Measurements from ENCODE around the gene SLC24A2. TPM values are rescaled to one million over a fixed set of nuclear protein-coding genes. Genes with fewer than 3 reads are reported as not detected.
"Not testable (repeated sequence)": the region's sequence is repeated elsewhere in the genome, so short reads cannot be mapped to it uniquely, and the experiment has no call there.

SLC24A2 gene
- not detected in 2 replicates for total RNA-seq

DNA sequence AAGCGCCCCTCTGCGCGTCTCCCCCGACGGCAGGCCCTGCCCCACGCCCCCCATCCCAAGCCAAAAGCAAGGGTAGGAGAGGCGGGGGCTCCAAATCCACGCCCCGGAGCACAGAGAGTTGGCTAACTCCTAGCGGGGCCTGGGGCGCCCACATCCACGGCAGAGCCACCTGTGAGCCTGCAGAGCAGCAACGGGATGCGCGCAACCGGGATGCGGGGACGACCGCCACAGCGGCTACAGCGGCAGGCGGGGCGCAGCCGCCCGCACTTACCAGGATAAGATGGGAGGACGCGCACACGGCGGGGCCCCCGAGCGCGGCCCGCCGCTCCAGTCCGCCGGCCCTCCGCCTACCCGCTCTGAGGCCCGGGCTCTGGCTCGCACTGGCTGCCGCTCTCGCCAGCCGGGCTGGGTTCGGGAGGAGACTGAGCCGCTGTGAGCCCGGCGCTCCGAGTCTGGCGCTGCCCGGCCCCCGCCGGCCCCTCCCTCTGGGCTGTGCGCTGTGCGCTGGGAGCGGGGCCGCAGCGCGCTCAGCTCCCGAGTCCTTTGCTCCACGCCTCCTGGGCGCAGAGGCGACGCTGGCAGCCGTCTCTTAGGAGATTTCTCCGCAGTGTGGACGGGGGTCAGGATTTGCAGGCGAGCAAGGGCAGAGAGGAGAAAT, at the start of gene SLC24A2:
Gene SLC24A2 (minus strand): TSS at position 424 of the 658 bp plus-strand sequence.
- no peak for DNase-seq

DNA sequence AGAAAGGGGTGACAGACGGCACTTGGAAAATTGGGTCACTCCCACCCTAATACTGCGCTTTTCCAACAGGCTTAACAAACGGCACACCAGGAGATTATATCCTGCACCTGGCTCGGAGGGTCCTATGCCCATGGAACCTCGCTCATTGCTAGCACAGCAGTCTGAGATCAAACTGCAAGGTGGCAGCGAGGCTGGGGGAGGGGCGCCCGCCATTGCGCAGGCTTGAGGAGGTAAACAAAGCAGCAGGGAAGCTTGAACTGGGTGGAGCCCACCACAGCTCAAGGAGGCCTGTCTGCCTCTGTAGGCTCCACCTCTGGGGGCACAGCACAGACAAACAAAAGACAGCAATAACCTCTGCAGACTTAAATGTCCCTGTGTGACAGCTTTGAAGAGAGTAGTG, 44.5 kb upstream of the SLC24A2 start:
- not testable (repeated sequence) for DNase-seq

GRCh38 chr9:19830796-19831195, 42.0 kb upstream of the SLC24A2 start:
- DNase-seq, result no peak

DNA sequence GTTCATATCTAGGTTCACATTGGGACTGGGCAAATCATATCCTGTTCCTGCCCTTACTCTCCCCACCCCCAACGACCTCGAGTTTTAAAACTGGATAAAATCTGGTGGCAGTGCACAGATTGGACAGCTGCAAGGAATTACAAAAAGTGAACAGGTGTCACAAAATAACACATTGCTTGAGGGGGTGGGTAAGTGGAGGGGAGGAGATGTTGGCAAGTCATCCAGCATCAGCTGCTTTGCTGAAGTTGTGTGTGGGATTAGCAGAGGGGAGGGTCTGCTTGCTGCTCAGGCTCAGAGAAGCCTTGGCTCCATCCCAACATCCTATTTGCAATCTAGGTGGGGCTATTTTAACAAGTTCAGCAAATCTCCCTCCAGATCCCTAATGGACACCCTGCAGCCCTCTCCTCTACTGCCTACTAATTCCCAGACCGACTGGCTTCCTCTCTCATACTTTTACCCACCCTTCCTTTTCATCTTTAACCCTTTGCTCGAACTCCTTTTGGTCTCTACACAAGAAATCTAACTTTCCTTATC, 39.8 kb upstream of the SLC24A2 start:
- no peak for DNase-seq

- DNase-seq, result no peak
These were observed 27.9 kb upstream of the SLC24A2 start for GRCh38 chr9:19816769-19817168.

DNA sequence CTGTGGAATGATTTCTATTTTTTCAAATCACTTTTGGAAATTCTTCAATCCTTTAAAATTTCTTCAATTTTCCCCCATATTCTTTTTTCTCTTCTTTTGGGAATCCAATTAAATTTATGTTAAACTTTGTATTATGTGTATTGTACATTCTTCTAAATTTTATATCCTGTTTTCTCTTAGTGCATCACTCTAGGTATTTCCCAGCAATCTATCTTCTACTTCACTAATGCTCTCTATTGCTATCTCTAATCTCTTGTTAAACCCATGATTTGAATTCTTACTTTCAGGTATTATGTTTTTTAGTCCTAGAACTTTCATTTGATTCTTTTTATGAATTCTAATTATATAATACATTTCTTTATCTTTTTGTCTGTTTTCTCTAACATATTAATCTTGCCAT, 23.4 kb upstream of the SLC24A2 start:
- no peak for DNase-seq

DNA sequence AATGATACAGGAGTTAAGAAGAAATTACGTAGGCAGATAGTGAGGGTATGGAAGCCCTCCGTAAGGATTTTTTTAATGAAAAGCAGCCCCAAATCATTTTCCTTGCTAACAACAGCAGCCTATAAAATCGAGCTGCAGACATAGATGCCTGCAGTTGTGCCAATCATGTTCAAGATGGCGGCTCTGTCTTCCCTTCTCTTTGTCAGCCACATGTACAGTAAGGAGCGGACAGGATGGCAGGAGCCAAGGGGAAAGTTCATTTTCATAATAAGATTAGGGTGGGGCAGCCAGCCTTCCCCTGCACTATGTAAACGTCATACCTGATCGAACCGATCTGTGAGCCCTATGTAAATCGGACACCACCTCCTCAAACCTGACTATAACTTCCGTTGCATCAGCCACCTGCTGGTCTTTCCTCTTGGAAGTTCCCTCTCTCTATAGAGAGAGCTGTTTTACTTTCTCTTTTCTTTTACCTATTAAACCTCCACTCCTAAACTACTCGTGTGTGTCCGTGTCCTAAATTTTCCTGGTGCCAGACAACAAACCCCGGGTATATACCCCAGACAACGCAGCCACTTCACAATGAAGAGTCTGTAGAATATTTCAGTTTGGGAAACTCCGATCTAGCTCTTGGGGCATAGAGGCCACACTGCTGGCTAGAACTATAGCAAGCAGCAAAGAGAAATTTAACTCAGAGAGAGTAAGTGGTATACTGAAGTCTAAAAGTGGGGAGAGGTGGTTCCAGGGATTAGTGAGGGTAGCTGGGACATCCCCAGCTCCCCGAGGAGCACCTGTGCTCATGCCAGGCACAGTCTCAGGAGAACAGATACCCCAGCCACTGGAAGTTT, 20.8 kb upstream of the SLC24A2 start:
- no peak for DNase-seq

DNA sequence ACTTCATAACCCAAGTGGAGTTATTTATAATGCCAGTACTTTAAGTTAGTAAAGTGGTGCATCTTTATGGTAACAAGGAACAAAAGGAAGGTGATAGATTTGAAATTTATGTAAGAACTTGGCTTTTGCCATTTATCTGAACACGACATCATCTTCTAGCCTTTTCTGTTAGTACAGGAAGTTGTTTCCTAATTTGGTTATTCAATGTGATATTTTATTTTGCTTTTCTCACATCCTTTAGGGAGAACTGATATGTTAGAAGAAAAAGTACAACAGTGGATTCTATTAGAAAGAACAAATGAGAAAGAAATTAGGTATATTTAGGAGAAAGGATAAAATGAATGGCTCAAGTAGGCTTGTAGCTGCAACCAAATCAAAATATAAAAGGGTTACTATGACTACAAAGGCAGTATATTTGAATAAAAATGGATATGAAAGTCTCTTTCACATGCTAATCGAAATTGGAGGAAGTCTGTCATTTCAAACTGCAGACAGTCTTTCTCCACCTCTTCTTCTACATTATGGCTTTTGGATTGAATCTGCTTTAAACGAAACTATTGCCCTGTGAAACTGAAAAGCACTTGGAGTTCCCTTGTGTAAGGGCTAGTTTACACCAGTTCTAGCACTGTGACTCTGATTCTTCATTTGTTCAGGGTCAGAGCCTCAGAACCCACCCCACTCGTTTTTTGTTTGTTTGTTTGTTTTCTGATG, 18.5 kb upstream of the SLC24A2 start:
- DNase-seq, result no peak

GRCh38 chr9:19804431-19804830, 15.6 kb upstream of the SLC24A2 start:
- no peak for DNase-seq

DNA sequence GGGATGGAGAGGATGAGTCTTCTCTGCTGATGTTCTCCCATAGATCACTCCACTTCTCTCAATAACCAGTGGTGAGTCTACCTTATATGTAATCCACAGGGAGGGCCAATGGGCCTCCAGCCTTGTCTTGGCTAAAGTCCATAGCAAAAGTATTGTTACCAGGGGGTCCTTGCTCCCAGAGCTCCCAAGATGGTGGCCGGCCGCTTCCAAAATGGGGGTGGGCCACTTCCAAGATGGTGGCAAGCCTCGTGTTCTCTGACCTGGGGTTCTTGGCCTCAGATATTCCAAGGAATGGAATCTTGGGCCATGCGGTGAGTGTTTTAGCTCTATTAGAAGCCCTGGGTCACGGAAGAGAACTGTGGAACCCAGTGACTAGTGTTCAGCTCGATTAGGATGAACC, 12.0 kb upstream of the SLC24A2 start:
- no peak for DNase-seq

DNA sequence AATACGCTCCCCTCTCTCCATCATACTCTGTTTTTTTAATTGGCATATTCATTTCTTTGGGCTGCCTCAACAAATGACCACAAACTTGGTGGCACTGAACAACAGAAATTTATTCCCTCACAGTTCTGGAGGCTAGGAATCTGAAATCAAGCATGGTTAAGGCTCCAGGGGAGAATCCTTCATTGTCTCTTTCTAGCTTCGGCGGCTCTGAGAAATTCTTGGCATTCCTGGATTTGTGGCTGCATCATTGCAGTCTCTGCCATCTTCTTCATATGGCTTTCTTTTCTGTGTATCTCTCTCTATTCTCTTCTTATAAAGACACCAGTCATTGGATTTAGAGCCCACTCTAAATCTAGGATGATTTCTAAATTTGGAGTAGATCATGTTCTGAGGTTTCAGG, 10.9 kb upstream of the SLC24A2 start:
- DNase-seq, result no peak

DNA sequence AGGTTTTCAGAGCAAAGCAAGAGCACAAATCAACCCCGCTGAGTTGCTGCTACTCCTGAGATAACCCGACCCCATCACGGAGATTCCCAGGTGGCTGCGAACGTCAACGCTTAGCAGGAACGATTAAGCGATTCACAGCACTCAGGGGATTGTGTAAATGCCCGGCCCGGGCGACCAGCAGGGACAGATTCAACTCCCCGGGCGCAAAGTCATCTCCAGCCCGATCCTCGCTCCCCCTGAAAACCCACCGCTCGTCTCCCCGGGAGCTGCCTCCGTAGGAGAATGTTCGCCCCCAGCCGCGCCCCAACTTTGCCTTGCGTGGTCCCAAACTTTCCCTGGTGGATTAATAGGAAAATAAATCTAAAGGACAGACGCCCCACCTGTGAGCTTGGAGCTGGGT, 685 bp downstream of the SLC24A2 start:
- DNase-seq, result no peak

- DNase-seq, result no peak
These were observed 1.2 kb downstream of the SLC24A2 start for GRCh38 chr9:19787672-19788071.

GRCh38 chr9:19785230-19785629, 3.6 kb downstream of the SLC24A2 start:
- no peak for DNase-seq

DNA sequence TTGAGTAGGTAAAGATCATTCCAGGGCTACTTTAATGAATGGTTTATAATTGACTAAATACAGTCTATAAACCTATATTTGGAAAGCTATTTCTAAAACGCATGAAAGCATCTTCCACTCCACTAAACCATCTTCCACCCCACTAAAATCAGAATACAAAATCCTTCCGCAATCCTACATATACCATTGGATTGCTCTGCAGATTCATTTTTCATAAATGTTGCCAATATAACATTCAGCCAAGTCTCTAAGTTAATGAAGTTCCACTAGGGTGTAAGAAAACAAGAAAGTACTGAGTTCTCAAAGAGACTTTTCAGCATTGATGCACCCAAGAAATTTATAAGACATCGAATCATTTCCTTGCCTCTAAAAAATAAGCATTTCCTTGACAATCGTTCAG, 4.7 kb downstream of the SLC24A2 start:
- no peak for DNase-seq

DNA sequence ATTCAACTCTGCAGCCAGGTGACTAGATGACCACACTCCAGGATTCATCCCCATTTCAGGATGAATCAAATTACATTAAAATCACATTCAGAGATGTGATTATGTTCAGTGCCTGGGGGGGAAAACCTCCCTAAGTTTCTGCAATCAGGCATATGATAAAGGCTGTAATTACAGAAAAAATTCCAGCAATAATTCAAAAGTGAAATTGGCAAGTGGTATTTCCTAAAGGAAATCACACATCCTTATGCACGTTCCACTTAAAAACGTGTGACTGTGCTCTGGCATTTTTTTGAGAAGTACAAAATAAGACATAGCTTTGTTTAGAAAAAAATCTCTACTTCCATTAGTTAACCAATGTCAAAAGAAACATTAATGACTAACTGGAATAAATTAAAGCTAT, 5.3 kb downstream of the SLC24A2 start:
- DNase-seq, result no peak

- DNase-seq, result peak; percentile 36
These were observed 6.8 kb downstream of the SLC24A2 start for GRCh38 chr9:19782005-19782404.

DNA sequence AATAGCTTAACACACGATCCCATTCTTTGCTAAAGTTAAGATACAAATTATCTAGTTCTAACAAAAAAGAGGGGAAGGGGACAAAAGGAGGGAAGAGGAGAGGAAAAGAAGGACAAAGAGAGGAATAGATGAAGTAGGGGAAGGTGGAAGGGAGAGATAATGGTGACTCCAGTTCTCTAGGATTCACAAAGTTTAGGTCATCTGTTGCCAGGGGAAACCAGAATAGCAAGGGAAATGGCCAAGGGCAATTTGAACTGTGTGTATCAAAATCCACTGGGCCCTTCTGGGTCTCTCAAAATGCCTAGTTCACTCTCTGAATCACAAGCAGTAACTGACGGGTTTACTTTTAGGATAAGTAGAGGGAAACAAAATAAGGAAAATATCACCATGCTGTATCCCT, 7.6 kb downstream of the SLC24A2 start:
- DNase-seq, result no peak

GRCh38 chr9:19771446-19771845, 17.4 kb downstream of the SLC24A2 start:
- no peak for DNase-seq

DNA sequence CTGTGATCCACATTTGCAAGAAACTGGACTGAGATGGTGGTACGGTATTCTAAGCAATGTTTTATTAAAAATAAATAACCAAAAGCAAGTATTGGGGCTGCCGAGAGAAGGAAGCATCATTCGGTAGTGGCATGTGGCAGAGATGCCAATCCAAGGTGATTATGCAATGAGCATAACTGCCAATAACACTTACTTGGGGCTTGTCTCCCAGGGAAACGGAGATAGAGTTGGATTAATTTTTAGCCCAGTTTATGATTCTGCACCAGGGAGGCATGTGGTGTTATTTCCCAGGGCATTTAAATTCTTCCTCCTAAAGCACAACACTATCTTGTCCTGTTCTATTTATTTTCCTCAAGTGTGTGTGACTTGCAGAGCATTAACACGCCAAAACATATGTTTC, 17.9 kb downstream of the SLC24A2 start:
- DNase-seq, result no peak

- DNase-seq, result no peak
These were observed 19.6 kb downstream of the SLC24A2 start for GRCh38 chr9:19769213-19769612.

- no peak for DNase-seq
These were observed 20.0 kb downstream of the SLC24A2 start for GRCh38 chr9:19768798-19769197.

GRCh38 chr9:19759066-19759465, 29.8 kb downstream of the SLC24A2 start:
- DNase-seq, result no peak

All from dermis blood vessel endothelial cell (primary cell).